ENCODE results near the gene ADAT1. TPM values are rescaled to one million over a fixed set of nuclear protein-coding genes. Genes with fewer than 3 reads are reported as not detected.

The ADAT1 gene
- 23.8 and 25.7 TPM in 2 replicates for polyA plus RNA-seq (2013)

- no CpG with 5 or more reads among the region's 62 CpGs for WGBS (ENCODE audit: extremely low coverage, insufficient coverage, insufficient read length)
- peak within 1 kb of the TSS; percentile 28 for H2BK5ac ChIP-seq (ENCODE audit: low read depth, low read length, poor library complexity)
- peaks cover 2% of the 10 kb centered on the region for H3K79me2 ChIP-seq (ENCODE audit: control insufficient read depth, insufficient read depth, low read length, poor library complexity)
- peak within 1 kb of the TSS; percentile 82 for H3K4me2 ChIP-seq (ENCODE audit: low read length)
- H2AK5ac ChIP-seq (ENCODE audit: low read length), result no peak within 1 kb of the TSS
- peak within 1 kb of the TSS; percentile 38 for H2AFZ ChIP-seq (ENCODE audit: insufficient read depth, low read length, poor library complexity)
- peak within 1 kb of the TSS; percentile 9 for H3K18ac ChIP-seq (ENCODE audit: low read length)
- no peaks in the 10 kb centered on the region for H3K9me3 ChIP-seq (ENCODE audit: insufficient read depth, low read depth, low read length)
- peaks cover 3% of the 10 kb centered on the region for H3K79me1 ChIP-seq (ENCODE audit: low read length)
- peak within 1 kb of the TSS; percentile 82 for H4K91ac ChIP-seq (ENCODE audit: low read depth, low read length)
- H3K4me1 ChIP-seq (ENCODE audit: control insufficient read depth in 1 of 2, insufficient read depth in 2 of 2, low read length in 2 of 2), result peaks cover 0 to 5% of the 10 kb centered on the region in 2 experiments
- H3K36me3 ChIP-seq (ENCODE audit: control insufficient read depth in 1 of 2, insufficient read depth in 2 of 2, low read length in 2 of 2), result peaks cover 10 to 41% of the 10 kb centered on the region in 2 experiments
- peak within 1 kb of the TSS; percentile 22 for H3K14ac ChIP-seq (ENCODE audit: low read length)
- H2BK12ac ChIP-seq (ENCODE audit: low read length), result no peak within 1 kb of the TSS
- peak within 1 kb of the TSS; percentile 83 for H3K4me3 ChIP-seq (ENCODE audit: low read depth, low read length)
- no peak within 1 kb of the TSS for H3K23ac ChIP-seq (ENCODE audit: low read length)
- peak within 1 kb of the TSS; percentile 76 for H4K8ac ChIP-seq (ENCODE audit: low read depth, low read length)
- H4K12ac ChIP-seq (ENCODE audit: low read depth, low read length), result peak within 1 kb of the TSS; percentile 17
- no peaks in the 10 kb centered on the region for H3K27me3 ChIP-seq (ENCODE audit: insufficient read depth, low read length)
- peak within 1 kb of the TSS; percentile 3 for H3K4ac ChIP-seq (ENCODE audit: low read depth, low read length)
- H2BK120ac ChIP-seq (ENCODE audit: insufficient read depth, low read length, poor library complexity), result peak within 1 kb of the TSS; percentile 8
- H3K9ac ChIP-seq (ENCODE audit: low read length), result peak within 1 kb of the TSS; percentile 98
- H3K27ac ChIP-seq (ENCODE audit: low read depth, low read length), result peak within 1 kb of the TSS; percentile 65
- DNase-seq, result peak; percentile 100
Measured at GRCh38 chr16:75622761-75623605, at the start of gene ADAT1. ADAT1 (minus strand) TSS chr16:75623281; CDS start chr16:75620799, 2,482 bp downstream.

- Histone ChIP-seq H3K4ac (ENCODE audit: low read depth, low read length) (no peak overlapping the region), H3K4me1 (ENCODE audit: control insufficient read depth in 1 of 2, insufficient read depth in 2 of 2, low read length in 2 of 2) (no peaks in the 10 kb centered on the region), H2AFZ (ENCODE audit: insufficient read depth, low read length, poor library complexity) (no peak overlapping the region), H2BK12ac (ENCODE audit: low read length) (no peak overlapping the region), H2BK120ac (ENCODE audit: insufficient read depth, low read length, poor library complexity) (no peak overlapping the region), H4K8ac (ENCODE audit: low read depth, low read length) (no peak overlapping the region), H3K79me1 (ENCODE audit: low read length) (no peaks in the 10 kb centered on the region), H3K36me3 (ENCODE audit: control insufficient read depth in 1 of 2, insufficient read depth in 2 of 2, low read length in 2 of 2) (no peaks in the 10 kb centered on the region), H4K91ac (ENCODE audit: low read depth, low read length) (no peak overlapping the region), H3K18ac (ENCODE audit: low read length) (no peak overlapping the region), H3K14ac (ENCODE audit: low read length) (no peak overlapping the region), H4K12ac (ENCODE audit: low read depth, low read length) (no peak overlapping the region), H3K27me3 (ENCODE audit: insufficient read depth, low read length) (no peaks in the 10 kb centered on the region), H3K4me2 (ENCODE audit: low read length) (no peak overlapping the region), H2AK5ac (ENCODE audit: low read length) (no peak overlapping the region), H3K4me3 (ENCODE audit: low read depth, low read length) (no peak overlapping the region), H2BK5ac (ENCODE audit: low read depth, low read length, poor library complexity) (no peak overlapping the region), H3K27ac (ENCODE audit: low read depth, low read length) (no peak overlapping the region), H3K9me3 (ENCODE audit: insufficient read depth, low read depth, low read length) (no peaks in the 10 kb centered on the region), H3K9ac (ENCODE audit: low read length) (no peak overlapping the region), H3K79me2 (ENCODE audit: control insufficient read depth, insufficient read depth, low read length, poor library complexity) (no peaks in the 10 kb centered on the region), H3K23ac (ENCODE audit: low read length) (no peak overlapping the region)
- DNase-seq, result no peak
Measured at GRCh38 chr16:75667503-75667902, 44.4 kb upstream of the ADAT1 start.

GRCh38 chr16:75660726-75661302, 37.7 kb upstream of the ADAT1 start:
- Histone ChIP-seq H2AFZ (ENCODE audit: insufficient read depth, low read length, poor library complexity) (no peak overlapping the region), H2AK5ac (ENCODE audit: low read length) (no peak overlapping the region), H3K4ac (ENCODE audit: low read depth, low read length) (no peak overlapping the region), H3K27me3 (ENCODE audit: insufficient read depth, low read length) (no peaks in the 10 kb centered on the region), H3K18ac (ENCODE audit: low read length) (no peak overlapping the region), H3K79me2 (ENCODE audit: control insufficient read depth, insufficient read depth, low read length, poor library complexity) (no peaks in the 10 kb centered on the region), H4K12ac (ENCODE audit: low read depth, low read length) (no peak overlapping the region), H3K79me1 (ENCODE audit: low read length) (no peaks in the 10 kb centered on the region), H2BK120ac (ENCODE audit: insufficient read depth, low read length, poor library complexity) (no peak overlapping the region), H3K36me3 (ENCODE audit: control insufficient read depth in 1 of 2, insufficient read depth in 2 of 2, low read length in 2 of 2) (peaks cover 12 to 13% of the 10 kb centered on the region in 2 experiments), H3K9me3 (ENCODE audit: insufficient read depth, low read depth, low read length) (peaks cover 2% of the 10 kb centered on the region), H4K91ac (ENCODE audit: low read depth, low read length) (no peak overlapping the region), H3K9ac (ENCODE audit: low read length) (no peak overlapping the region), H2BK12ac (ENCODE audit: low read length) (no peak overlapping the region), H3K14ac (ENCODE audit: low read length) (no peak overlapping the region), H2BK5ac (ENCODE audit: low read depth, low read length, poor library complexity) (no peak overlapping the region), H3K4me3 (ENCODE audit: low read depth, low read length) (no peak overlapping the region), H3K4me1 (ENCODE audit: control insufficient read depth in 1 of 2, insufficient read depth in 2 of 2, low read length in 2 of 2) (no peaks in the 10 kb centered on the region), H3K27ac (ENCODE audit: low read depth, low read length) (no peak overlapping the region), H3K23ac (ENCODE audit: low read length) (no peak overlapping the region), H4K8ac (ENCODE audit: low read depth, low read length) (no peak overlapping the region), H3K4me2 (ENCODE audit: low read length) (no peak overlapping the region)
- no CpG with 5 or more reads among the region's 4 CpGs for WGBS (ENCODE audit: extremely low coverage, insufficient coverage, insufficient read length)
- DNase-seq, result no peak

DNA sequence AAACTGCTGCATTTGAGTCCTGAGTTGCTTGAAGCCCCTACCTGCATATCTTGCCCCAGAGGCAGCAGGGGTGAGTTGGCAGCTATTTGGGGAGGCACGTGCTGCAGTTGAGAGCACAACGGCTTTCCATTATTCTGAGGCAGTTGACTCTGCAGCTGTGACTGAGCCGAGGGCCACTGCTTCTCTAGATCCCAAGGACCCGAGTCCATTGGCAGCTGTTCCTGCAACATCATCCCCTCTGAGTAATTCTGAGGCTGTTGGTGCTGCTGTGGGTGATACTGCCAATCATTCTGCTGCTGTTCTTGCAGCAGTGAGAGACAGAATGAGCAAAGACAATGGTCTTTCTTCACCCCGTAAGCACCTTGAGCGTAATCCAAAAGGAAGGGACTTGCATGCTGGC, 37.2 kb upstream of the ADAT1 start:
- no peak overlapping the region for H2BK120ac ChIP-seq (ENCODE audit: insufficient read depth, low read length, poor library complexity)
- no peaks in the 10 kb centered on the region for H3K79me2 ChIP-seq (ENCODE audit: control insufficient read depth, insufficient read depth, low read length, poor library complexity)
- H4K8ac ChIP-seq (ENCODE audit: low read depth, low read length), result no peak overlapping the region
- no peak overlapping the region for H3K27ac ChIP-seq (ENCODE audit: low read depth, low read length)
- no peak overlapping the region for H3K4ac ChIP-seq (ENCODE audit: low read depth, low read length)
- H2AFZ ChIP-seq (ENCODE audit: insufficient read depth, low read length, poor library complexity), result no peak overlapping the region
- H3K4me1 ChIP-seq (ENCODE audit: control insufficient read depth in 1 of 2, insufficient read depth in 2 of 2, low read length in 2 of 2), result no peaks in the 10 kb centered on the region
- no peak overlapping the region for H2BK5ac ChIP-seq (ENCODE audit: low read depth, low read length, poor library complexity)
- H3K36me3 ChIP-seq (ENCODE audit: control insufficient read depth in 1 of 2, insufficient read depth in 2 of 2, low read length in 2 of 2), result peaks cover 13 to 16% of the 10 kb centered on the region in 2 experiments
- peaks cover 2% of the 10 kb centered on the region for H3K9me3 ChIP-seq (ENCODE audit: insufficient read depth, low read depth, low read length)
- peak overlapping the region; percentile 1 for H3K4me3 ChIP-seq (ENCODE audit: low read depth, low read length)
- H3K79me1 ChIP-seq (ENCODE audit: low read length), result no peaks in the 10 kb centered on the region
- no peak for DNase-seq
- H3K27me3 ChIP-seq (ENCODE audit: insufficient read depth, low read length), result no peaks in the 10 kb centered on the region
- no peak overlapping the region for H4K12ac ChIP-seq (ENCODE audit: low read depth, low read length)
- no peak overlapping the region for H3K23ac ChIP-seq (ENCODE audit: low read length)
- no CpG with 5 or more reads among the region's 6 CpGs for WGBS (ENCODE audit: extremely low coverage, insufficient coverage, insufficient read length)
- H3K9ac ChIP-seq (ENCODE audit: low read length), result no peak overlapping the region
- H2BK12ac ChIP-seq (ENCODE audit: low read length), result no peak overlapping the region
- no peak overlapping the region for H4K91ac ChIP-seq (ENCODE audit: low read depth, low read length)
- H3K14ac ChIP-seq (ENCODE audit: low read length), result no peak overlapping the region
- H2AK5ac ChIP-seq (ENCODE audit: low read length), result no peak overlapping the region
- H3K18ac ChIP-seq (ENCODE audit: low read length), result no peak overlapping the region
- H3K4me2 ChIP-seq (ENCODE audit: low read length), result no peak overlapping the region

Measured in trophoblast cell (in vitro differentiated cells and primary cell).